A673 (cell line): Measurements from ENCODE around the gene ANO3.

Experiments
- CTCF ChIP-seq: fragments of 300-800, 200-600 bp; sonication (generic); conservative IDR thresholded peaks from 2 replicates; pipeline ENCODE4 v1.5.1; 2017; ENCODE audit warnings: low read depth, mild to moderate bottlenecking, antibody characterized with exemption, low read length, moderate library complexity, mixed read lengths
- EZH2 ChIP-seq: fragments of 200-600 bp; sonication (generic); IDR thresholded peaks from 2 replicates; pipeline ENCODE4 v1.6.1; 2017; ENCODE audit warnings: borderline replicate concordance, low read depth, mild to moderate bottlenecking, mixed read lengths, antibody characterized with exemption, low read length; ENCODE audit not compliant: poor library complexity, severe bottlenecking

GRCh38 chr11:26702406-26702805 is 370.5 kb downstream of the ANO3 start:
- peak; percentile 15 for TF ChIP-seq EZH2
- TF ChIP-seq CTCF: no peak
